ENCODE data around the gene NR5A1.

DNA sequence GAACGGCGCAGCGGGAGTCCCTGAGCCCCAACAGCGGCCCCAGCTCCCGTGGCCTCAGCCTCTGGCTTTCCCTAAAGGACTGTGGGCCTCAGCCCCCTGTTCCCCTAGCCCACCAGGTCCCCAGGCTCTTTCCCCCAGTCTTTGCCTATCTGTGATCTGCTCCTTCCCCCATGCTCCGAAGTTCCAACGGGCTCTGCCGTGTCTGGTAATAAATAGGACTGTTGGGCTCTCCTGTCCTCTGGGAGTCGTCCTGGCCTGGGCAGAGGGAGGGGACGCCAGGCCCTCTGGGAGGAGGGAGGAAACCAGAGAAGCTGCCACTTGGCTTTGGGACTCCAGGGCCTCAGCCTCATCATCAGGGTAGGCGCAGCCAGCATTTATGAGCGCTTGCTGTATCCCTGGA is 28.8 kb downstream of the NR5A1 start:
- TF ChIP-seq, protein P1, sequence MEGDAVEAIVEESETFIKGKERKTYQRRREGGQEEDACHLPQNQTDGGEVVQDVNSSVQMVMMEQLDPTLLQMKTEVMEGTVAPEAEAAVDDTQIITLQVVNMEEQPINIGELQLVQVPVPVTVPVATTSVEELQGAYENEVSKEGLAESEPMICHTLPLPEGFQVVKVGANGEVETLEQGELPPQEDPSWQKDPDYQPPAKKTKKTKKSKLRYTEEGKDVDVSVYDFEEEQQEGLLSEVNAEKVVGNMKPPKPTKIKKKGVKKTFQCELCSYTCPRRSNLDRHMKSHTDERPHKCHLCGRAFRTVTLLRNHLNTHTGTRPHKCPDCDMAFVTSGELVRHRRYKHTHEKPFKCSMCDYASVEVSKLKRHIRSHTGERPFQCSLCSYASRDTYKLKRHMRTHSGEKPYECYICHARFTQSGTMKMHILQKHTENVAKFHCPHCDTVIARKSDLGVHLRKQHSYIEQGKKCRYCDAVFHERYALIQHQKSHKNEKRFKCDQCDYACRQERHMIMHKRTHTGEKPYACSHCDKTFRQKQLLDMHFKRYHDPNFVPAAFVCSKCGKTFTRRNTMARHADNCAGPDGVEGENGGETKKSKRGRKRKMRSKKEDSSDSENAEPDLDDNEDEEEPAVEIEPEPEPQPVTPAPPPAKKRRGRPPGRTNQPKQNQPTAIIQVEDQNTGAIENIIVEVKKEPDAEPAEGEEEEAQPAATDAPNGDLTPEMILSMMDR (IDR thresholded peaks at IDR 0.05; ENCODE audit: low read depth, low read length, poor library complexity, severe bottlenecking): no peak
- no peak for TF ChIP-seq EZH2phosphoT487 (IDR thresholded peaks at IDR 0.05; ENCODE audit: borderline replicate concordance, low read length)

Data from DOHH2 (cell line).